Caki2 (cell line): ENCODE data around the gene CCDC70. TPM values are rescaled to one million over a fixed set of nuclear protein-coding genes. Genes with fewer than 3 reads are reported as not detected.
"Not testable (repeated sequence)": the region's sequence is repeated elsewhere in the genome, so short reads cannot be mapped to it uniquely, and the experiment has no call there.

ENCODE experiments used
- DNase-seq: peaks from one replicate; pipeline ENCODE4 v3.0.0-alpha.2; 2015; ENCODE audit warnings: low read depth
- in situ Hi-C: cut with HindIII; loops from 2 replicates; pipeline ENCODE4 v1.10.0; 2016; ENCODE audit warnings: low sequenced_read_pairs, low pct_unique_long_range_greater_than_20kb, mixed read lengths
- total RNA-seq: library from RNA; depleted of rRNA; stranded (reverse); fragments of >200 nt; shearing (Covaris generic); gene quantifications from 2 replicates; pipeline ENCODE4 v1.2.3, GENCODE V29; 2014; ENCODE audit warnings: low replicate concordance

CCDC70 gene
- total RNA-seq, 1 experiment from 2014 or later, result not detected

DNA sequence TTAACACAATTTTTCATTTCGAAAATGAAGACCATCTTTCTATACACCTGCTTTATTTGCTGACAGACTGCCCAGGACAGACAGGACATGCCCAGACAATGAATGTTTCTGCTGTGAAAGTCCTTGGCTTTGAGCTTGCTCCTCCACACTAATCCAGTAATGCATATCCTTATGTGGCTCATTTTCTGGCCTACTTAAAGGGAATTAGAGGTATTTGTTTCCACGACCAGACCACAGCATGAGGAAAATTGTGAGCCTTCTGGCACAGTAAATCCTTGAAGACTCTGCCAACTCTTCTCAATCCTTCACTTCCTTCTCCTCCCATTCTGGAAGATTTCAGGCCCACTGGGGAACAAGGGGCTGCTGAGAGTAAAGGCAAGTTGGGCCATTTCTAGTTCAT, 25.7 kb downstream of the CCDC70 start:
- in situ Hi-C loops, result no loop called here
- DNase-seq, result no peak

GRCh38 chr13:51892657-51893056, 30.9 kb downstream of the CCDC70 start:
- in situ Hi-C loops, result no loop called here
- DNase-seq, result no peak

- peak; percentile 3 for DNase-seq
- in situ Hi-C loops, result no loop called here
Measured at GRCh38 chr13:51894239-51894638, 32.5 kb downstream of the CCDC70 start.

- in situ Hi-C loops, result no loop called here
- DNase-seq, result peak; percentile 39
Measured at GRCh38 chr13:51895906-51896888, 34.4 kb downstream of the CCDC70 start.

- in situ Hi-C loops, result no loop called here
- DNase-seq, result no peak
Measured at GRCh38 chr13:51900471-51900870, 38.7 kb downstream of the CCDC70 start.

DNA sequence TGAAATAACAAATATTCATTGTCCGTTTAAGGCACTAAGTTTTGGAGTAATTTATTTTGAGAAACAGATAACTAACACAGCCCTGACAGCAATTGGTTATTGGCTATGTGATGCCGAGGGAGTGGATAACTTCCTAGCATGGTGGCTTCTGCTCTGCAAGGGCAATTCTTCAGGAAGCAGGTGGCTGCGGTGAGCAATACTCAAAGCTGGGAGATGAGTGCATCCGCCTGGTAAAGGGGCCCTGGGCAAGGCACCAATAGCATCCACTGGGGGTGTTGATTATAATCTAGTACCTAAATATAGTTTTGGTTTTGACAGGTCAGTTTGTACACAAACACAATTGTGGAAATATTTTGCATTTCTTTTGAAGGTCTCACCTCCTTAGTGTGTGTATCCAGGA, 41.0 kb downstream of the CCDC70 start:
- no peak for DNase-seq
- in situ Hi-C loops, result no loop called here

DNA sequence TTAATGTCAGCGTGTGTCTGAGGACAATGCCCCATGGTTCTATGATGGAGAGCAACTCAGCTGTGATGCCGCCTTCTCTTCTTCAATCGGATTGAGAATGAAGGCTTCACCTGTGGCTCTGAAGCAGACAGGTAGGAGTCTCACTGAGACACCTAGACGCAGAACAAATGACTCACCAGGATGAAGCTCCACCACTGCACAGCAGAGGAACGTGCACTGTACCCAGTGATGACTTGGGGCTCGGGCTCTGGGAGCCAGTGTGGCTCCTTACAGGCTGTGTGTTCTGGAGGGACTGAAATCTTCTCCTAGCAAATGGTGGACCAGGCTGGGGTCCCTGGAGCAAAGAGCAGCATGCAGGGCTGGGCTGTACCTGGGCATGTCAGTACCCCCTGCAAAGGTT, 44.0 kb downstream of the CCDC70 start:
- DNase-seq, result no peak
- in situ Hi-C loops, result no loop called here

DNA sequence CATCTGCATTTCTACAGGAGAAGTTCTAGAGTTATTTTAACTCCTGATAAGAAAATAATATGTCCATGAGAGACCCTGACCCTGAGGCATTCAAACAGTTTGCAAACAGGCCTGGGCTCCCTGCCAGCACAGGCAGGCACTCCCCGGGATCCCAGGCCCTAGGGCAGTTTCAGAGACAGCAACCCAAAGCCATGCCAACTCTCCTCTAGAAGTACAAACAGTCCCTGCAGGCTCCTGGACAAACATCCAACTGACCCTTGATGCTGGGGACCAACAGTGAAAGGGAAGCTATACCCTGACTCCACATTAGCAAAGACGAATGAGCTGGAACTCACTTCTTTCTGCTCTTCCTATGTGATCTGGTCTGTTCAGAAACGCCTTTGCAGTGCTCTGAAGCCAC, 44.8 kb downstream of the CCDC70 start:
- no peak for DNase-seq
- in situ Hi-C loops, result no loop called here

DNA sequence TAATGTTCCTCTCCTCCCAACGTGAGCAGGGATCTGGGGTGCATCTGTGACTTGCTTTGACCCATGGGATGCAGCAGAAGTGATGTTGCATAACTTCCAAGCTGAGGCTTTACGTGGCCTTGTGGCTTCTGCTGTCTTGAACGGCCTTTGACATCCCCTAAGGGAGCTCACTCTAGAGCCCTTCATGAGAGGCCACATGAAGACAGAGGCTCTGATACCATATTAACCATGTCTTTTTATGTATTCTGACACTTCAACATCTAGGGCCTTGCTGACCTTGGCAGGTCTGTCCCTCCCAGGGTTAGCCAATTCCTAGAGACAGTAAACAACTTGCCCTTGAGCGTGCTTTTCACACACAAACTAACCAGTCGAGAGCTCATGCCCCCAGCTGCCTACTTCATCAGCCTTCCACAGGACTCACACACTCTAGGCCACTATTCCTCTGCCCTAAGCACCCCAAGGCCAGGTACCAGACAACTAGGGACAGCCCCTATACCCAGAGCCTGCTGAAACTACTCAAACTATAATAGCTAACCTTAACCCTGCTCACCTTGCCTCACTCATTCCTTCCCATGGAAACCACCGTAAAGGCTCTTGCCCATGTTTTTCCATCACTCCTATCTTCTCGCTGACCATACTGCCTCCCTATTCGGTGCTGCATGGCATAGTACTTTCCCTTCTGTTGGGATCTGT, 45.4 kb downstream of the CCDC70 start:
- DNase-seq, result no peak
- in situ Hi-C loops, result no loop called here

DNA sequence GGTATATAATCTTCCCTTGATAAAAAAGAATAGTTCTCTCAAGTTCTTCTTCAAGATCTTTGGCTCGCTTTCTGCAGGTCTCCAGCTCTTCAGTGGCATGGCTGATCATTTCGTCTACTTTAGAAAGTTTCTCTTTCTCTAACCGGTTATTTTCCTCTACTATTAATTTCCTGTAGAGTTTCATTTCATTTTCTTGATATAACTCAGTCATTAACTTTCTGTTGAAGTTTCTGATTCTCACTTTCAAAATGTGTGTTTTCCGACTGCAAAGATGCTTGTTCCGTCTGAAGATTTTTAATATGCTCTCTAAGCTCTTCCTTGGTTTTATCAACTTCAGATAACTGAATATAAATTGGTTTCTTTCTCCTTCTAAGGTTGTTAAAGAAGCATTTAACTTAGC, 47.5 kb downstream of the CCDC70 start:
- DNase-seq, in situ Hi-C loops: not testable (repeated sequence)

DNA sequence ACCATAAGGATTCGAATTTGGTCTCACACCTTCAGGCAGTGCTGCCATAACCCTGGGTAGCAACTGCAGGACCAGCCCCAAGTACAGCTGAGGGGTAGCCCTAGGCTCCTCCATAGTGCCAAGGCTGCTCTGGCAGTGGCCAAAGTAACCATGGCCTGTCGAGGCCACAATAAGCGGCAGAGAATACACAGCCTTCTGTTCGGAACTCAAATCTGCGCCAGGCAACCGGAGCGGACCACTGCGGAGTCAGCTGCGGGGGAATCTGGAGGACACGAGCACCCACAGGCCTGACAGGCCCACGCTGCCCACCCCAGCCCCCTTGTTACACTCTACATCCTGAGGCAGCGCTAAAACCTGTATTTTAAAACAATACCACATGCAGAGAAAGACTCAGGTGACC, 48.7 kb downstream of the CCDC70 start:
- in situ Hi-C loops, result no loop called here
- DNase-seq, result no peak

DNA sequence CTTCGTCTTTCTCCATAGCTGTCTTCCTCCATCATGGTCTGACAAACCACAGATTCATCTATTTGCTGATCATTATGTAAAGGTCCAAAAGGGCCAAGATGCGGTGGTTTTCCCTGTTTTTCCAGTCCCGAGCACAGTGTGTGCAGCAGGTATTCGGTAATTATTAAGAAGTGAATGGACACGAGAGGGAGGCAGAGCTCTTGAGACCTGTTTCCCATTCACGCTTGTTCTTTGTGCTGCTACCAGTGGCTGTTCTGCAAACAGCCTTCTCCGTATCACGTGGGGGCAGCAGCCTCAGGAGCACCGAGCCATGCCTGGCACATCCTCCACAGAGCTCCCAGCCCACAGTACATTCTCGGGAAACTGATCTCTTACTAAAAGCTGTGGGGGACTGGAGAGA, 50.3 kb downstream of the CCDC70 start:
- in situ Hi-C loops, result no loop called here
- DNase-seq, result no peak

GRCh38 chr13:51912511-51913225, 50.9 kb downstream of the CCDC70 start:
- in situ Hi-C loops, result no loop called here
- DNase-seq, result no peak

DNA sequence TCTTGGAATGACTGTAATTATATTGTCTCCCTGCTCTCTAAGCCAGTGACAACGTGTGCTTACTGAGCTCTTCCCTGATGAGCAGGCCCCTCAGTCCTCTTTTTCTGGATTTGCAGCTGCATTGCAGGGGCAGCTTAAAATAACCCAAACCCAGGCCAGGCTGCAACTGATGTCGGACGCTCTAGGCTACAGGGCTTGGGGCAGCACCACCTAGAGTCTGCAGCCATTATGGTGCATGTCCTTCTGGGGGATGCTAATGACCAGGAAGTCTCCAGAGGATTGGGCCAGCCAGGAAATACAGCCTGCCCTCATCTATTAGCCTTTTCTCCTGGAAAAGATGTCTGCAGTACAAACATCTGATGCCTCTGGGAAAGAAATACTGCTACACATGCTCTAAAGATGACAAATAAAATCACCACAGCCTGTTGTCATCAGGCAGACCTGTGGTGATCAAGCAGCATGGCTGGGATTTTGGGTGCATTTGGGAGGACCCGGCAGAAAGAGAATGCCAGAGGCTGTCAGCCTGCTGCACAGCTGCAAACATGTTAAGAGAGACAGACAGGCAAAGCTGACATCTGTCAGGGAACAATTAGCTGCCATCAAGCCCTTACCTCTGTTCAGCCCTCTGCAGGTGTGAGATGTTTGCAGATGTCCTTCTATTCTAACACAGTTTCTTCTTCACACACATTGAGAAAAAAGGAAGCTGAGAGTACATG, 51.8 kb downstream of the CCDC70 start:
- DNase-seq, result no peak
- in situ Hi-C loops, result no loop called here

GRCh38 chr13:51914137-51914493, 52.3 kb downstream of the CCDC70 start:
- no peak for DNase-seq
- in situ Hi-C loops, result no loop called here
